GM19238 (cell line): ENCODE data around the gene MAP3K19.
"Not testable (repeated sequence)": the region's sequence is repeated elsewhere in the genome, so short reads cannot be mapped to it uniquely, and the experiment has no call there.

Source experiments
- DNase-seq: peaks from one replicate; pipeline ENCODE4 v3.0.0; 2011; ENCODE audit warnings: low spot score; ENCODE audit not compliant: insufficient read length

The MAP3K19 gene, protein sequence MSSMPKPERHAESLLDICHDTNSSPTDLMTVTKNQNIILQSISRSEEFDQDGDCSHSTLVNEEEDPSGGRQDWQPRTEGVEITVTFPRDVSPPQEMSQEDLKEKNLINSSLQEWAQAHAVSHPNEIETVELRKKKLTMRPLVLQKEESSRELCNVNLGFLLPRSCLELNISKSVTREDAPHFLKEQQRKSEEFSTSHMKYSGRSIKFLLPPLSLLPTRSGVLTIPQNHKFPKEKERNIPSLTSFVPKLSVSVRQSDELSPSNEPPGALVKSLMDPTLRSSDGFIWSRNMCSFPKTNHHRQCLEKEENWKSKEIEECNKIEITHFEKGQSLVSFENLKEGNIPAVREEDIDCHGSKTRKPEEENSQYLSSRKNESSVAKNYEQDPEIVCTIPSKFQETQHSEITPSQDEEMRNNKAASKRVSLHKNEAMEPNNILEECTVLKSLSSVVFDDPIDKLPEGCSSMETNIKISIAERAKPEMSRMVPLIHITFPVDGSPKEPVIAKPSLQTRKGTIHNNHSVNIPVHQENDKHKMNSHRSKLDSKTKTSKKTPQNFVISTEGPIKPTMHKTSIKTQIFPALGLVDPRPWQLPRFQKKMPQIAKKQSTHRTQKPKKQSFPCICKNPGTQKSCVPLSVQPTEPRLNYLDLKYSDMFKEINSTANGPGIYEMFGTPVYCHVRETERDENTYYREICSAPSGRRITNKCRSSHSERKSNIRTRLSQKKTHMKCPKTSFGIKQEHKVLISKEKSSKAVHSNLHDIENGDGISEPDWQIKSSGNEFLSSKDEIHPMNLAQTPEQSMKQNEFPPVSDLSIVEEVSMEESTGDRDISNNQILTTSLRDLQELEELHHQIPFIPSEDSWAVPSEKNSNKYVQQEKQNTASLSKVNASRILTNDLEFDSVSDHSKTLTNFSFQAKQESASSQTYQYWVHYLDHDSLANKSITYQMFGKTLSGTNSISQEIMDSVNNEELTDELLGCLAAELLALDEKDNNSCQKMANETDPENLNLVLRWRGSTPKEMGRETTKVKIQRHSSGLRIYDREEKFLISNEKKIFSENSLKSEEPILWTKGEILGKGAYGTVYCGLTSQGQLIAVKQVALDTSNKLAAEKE (N-terminal part only)

DNA sequence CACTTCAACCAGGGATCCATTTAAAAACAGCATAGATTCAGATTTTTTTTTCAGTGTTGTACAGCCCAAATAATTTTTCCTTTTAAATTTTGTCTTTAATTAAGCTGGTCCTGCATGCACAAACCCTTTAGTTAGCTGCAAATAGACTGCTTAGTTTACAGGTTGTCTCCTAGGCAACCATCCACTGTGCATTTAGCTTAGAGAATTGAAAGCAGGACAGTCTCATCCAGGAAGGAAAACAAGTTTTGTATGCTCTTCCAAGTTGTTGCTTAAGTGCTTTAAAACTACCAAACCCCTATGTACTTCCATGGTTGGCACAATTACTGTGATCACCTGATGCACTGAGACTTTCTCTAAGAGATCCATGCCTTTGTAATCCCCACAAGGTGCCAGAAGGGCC, at the start of gene MAP3K19:
MAP3K19 (minus strand) TSS at position 148 of the 400 bp plus-strand sequence. CDS start 22,800 bp downstream, outside the sequence.
- no peak for DNase-seq

DNA sequence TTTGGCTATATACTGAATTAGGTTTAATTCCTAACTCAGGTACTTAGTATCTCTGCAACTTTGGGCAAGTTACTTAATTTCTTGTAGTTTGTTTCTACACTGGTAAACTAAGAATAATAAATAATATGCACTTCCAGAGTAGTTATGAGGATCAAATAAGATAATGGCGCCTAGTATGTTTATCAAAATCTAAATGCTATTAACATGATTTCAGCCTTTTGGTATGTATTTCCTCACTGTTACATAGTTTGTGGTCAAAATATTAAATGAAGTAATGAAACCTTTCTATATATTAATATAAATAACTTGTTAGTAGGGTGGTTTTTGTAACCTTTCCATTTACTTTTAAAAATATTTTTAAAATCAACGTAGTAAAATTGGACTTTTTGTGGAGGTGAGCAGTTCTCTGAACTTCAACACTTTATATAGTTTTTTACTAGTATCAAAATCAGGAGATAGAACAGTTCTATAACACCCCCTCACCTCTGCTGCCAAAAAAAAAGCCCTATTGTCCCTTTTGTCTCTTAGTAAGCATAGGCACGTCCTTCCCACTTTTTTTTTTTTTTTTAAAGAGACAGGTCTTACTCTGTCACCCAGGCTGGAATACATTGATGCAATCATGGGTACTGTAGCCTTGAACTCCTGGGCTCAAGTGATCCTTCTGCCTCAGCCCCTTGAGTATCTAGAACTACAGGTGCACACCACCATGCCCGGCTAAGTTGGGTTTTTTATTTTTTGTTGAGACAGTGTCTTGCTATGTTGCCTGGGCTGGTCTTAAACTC, 49.6 kb upstream of the MAP3K19 start:
- no peak for DNase-seq

DNA sequence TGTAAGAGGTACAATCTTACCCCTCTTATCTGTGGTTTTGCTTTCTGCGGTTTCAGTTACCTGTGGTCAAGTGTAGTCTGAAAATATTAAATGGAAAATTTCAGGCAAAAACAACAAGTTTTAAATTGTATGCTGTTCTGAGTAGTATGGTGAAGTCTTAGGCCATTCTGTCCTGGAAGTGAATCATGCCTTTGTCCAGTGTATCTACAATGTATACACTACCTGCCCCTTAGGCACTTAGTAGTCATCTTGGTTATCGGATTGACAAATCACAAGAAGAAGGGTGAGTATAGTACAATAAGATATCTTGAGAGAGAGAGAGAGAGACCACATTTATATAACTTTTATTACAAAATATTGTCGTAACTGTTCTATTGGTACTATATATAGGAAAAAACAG, 48.3 kb upstream of the MAP3K19 start:
- DNase-seq: no peak

DNA sequence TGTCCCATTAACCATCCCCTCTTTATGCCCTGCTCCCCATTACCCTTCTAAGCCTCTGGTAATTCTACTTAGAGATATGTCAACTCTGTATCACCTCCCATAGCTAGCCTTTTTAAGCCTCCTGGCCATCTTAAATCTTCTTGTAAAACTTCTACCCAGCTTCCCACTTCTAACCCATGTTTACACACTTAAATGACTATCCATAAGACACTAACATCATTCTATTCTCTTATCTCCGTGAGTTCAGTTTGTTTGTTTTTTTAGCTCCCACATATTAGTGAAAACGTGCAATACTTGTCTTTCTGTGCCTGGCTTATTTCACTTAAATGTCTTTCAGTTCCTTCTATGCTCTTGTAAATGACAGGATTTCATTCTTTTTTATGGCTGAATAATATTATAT, 47.3 kb upstream of the MAP3K19 start:
- DNase-seq: no peak

DNA sequence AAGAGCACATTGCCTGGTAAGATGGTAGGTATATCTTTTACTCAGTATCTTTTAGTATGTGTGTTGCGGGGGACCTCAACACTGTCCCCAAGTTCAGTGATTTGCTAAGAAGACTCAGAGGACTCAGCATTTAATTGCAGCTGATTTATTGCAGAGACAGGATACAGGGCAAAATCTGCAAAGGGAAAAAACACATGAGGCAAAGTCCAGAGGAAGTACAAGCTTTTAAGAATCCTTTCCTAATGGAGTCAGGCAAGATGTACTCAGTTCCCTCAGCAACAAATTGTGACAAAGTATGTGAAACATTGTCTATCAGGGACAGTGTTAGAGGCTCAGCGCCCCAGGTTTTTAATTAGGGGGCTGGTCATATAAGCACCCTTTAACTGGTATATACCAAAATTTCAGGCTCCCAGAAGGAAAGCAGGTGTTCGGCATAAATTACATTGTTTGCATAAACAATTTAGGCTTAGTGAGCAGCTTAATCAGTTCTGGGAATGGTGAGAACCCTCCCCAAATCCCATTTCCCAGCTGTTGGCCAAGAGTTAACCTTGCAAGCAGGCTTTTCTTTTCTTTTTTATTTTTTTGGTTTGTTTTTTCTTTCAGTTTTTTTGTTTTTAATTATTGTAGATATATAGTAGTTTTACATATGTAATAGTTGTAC, 46.6 kb upstream of the MAP3K19 start:
- no peak for DNase-seq

DNA sequence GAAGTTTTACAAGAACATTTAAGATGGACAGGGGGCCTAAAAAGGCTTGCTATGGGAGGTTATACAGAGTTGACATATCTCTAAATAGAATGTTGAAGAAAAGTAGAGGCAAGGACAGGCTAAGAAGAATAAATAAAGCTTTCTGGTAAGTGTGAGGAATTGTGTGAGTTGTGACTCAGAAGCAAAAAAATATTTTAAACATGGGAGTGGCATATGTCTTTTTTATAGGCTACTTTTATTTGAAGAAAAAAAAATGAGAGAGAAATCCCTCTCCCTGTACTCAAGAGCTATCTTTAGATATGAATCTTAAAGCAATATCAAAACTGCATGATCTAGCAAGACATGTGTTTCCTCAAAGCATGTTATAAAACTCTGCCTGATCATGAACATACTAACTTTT, 45.9 kb upstream of the MAP3K19 start:
- no peak for DNase-seq

DNA sequence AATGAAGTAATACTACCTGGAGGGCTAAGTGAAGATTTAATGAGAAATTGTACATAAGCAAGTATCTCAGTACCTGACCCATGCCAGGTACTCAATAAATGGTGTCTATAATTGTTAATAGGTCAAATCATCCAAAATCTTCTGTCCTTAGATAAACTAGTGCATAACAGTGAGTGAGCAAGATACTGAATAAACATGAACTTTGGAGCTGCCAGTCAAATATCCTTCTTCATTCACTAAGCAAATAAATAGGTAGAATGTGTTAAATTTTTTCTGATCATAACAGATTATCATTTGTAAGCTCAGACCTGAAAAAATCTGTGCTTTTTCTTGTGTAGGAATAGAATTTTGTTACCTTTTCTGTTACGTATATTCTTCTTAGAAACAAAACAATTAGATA, 44.4 kb upstream of the MAP3K19 start:
- no peak for DNase-seq

DNA sequence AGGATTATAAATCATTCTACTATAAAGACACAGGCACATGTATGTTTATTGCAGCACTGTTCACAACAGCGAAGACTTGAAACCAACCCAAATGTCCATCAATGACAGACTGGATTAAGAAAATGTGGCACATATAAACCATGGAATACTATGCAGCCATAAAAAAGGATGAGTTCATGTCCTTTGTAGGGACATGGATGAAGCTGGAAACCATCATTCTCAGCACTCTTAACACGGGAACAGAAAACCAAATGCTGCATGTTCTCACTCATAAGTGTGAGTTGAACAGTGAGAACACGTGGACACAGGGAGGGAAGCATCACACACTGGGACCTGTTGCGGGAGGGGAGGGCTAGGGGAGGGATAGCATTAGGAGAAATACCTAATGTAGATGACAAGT, 42.4 kb upstream of the MAP3K19 start:
- DNase-seq: not testable (repeated sequence)

DNA sequence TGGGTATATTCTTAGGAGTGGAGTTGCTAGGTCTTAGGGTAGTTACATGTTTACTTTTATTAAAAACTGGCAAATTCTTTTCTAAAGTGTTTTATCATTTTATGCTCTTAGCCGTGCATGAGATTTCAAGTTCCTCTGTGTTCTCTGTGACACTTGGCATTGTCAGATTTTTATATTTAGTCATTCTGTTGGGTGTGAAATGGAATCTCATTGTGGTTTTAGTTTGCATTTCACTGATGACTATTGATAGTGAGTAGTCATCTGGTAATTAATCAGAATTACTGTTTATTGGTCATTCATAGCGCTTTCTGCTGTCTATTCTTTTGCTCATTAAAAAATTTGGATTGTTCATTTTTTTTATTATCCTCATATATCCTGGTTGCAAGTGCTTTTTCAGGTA, 39.0 kb upstream of the MAP3K19 start:
- no peak for DNase-seq

DNA sequence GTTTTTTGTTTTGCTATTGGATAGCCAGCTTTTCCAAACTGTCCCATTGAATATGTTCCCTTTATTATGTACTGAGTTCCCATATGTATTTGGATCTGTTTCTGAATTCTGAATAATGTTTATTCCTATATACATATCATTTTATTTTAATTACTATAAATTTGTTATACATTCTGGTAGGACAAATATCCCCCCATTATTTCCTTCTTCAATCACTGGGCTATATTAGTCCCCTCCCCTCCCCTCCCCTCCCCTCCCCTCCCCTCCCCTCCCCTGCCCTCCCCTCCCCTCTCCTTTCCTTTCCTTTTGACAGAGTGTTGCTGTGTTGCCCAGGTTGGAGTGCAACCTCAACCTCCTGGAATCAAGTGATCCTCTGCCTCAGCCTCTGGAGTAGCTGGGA, 31.2 kb upstream of the MAP3K19 start:
- DNase-seq: no peak

DNA sequence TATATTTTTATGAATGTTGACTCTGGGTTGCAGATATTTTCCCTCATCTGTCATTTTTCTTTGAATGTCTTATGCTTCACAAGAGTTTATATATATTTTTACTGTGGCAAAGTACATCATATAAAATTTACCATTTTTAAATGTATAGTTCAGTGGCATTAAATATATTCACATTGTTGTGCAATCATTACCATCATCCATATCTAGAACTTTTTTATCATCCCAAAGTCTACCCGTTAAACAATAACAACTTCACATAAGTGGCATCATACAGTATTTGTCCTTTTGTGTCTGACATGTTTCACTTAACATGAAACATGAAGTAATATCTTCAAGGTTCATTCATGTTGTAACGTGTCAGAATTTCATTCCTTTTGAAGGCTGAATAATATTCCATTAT, 29.3 kb upstream of the MAP3K19 start:
- no peak for DNase-seq

DNA sequence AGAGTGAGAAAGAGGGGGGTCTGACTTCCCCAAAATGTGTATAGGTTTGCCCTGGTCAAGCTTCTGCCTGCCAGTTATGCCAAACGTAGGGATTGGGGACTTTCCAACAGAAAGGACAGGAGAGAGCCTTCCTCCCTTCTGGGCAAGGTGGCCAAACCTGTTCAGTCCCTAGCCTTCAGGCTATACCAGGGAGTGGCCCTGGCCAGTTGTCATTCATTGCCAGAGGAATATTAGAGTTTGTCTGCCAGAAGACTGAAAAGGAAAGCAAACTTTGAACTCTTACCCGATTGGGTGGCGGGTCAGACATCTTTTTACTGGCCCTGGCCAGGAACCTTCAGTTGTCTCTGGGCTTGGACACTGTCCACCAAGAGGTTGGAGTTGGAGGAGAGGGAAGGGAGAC, 27.0 kb upstream of the MAP3K19 start:
- DNase-seq: no peak

DNA sequence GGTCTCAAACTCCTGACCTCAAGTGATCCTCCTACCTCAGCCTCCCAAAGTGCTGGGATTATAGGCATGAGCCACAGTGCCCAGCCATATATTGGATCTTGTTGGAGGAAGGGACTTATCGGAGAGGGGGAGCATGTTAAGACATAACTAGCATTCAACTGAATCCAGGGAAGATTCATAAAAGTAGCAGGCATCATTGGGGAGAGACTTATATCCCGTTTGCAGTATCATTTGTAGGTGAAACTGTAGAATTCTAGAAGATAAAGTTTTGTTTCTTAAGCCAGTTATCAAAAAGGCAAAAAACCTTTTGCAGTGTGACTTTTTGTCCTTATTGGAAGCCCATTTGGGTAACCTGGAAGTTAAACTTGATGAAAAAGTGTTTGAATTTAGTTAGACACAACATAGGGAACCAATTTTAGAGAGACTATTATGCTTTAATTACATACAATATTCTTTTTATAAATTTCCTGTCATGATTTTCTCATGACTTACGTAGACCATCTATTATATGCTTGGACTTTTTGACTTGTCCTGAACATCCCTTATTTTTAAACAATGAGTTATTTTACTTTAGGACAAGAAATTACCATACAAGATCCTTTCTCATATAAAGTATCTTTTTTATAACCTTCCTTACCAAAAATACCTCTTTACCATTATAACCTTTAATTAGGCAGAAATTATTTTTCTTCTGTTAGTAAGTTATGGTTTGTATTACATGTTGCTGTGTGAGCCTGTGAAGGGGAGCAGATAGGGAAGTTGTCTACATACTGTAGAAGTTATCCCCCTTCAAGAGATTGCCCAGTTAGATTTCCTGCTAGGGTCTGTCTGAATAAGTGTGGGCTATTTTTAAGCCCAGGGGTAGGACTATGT, 25.1 kb upstream of the MAP3K19 start:
- DNase-seq: no peak

DNA sequence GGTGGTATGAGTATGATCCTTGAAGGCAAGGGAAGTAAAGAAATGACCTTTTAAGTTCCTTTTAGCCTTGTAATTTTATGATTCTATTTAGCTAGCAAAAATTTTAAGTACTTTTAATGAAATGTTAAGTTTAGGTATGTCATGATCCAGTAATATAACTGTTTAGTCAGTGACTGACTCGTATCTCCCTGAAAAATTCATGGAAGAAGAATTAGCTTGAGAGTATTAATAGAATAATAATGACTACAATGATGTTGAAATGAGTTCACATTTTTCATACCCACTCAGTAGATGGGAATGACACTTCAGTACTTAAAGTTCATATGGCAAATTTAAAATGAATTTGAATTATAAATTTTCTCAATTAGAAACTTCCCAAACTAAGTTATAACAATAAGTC, 19.5 kb upstream of the MAP3K19 start:
- no peak for DNase-seq

DNA sequence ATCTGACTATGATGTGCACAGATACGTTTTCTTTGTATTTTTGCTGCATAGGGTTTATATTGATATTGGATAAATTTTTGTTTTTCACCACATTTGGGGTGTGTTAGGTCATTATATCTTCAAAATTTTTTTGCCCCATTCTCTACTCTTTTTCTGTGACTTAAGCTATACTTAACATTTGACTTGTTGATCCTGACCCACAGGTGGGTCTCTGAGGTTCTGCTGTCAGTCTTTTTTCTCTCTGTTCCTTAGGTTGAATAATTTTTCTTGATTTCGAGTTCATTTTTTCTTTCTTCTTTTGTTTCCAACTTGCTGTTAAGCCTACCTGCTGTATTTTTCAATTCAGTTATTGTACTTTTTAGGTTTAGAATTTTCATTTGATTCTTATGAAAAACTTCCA, 16.9 kb upstream of the MAP3K19 start:
- DNase-seq: no peak

DNA sequence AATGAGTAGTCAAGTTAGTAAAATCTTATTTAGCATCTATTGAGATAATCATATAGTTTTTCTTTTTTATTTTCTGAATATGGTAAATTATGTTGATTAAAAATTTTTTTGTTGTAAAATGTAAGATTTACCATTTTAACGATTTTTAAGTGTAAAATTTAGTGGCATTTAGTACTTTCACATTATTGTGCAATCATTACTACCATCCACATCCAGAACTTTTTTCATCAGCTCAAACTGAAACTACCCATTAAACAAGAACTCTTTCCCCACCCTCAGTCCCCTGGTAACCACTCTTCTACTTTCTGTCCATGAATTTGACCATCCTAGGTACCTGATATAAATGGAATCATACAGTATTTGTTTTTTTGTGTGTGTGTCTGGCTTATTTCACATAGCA, 16.0 kb upstream of the MAP3K19 start:
- DNase-seq: no peak

DNA sequence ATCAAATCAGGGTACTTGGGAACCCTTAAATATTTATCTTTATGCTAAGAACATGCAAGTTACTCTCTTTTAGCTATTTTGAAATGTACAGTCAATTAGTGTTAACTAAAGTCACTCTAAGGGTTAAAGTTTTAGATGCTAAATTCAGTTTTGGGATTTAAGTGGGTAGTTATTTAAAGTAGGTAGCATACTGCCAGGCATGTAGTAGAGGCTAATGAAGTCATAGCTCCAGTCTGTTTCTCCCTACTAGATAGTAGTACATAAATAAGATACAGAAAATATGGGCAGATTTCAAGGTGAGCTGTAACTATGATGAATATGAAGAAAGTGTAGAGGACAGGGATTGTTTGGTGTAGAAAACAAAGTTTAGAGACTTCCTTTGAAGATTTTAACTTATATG, 12.3 kb upstream of the MAP3K19 start:
- DNase-seq: no peak

DNA sequence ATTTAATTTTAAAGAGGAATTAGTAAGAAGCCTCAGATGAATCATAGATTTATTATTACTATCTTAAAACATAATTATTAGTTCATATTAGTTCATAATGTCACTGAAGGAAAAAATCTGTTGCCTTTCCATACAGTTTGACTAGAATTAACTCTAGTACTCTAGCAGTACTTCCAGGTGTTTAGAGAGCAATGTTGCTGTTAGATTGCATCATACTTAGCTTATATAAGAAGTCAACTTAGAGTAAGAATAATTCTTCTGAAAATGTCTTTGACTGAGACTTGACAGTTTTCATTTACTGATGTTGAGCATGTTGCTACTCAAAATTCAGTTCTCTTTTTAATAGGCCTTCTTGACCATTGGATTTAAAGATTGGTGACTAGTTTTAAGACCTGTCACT, 9.5 kb upstream of the MAP3K19 start:
- no peak for DNase-seq

DNA sequence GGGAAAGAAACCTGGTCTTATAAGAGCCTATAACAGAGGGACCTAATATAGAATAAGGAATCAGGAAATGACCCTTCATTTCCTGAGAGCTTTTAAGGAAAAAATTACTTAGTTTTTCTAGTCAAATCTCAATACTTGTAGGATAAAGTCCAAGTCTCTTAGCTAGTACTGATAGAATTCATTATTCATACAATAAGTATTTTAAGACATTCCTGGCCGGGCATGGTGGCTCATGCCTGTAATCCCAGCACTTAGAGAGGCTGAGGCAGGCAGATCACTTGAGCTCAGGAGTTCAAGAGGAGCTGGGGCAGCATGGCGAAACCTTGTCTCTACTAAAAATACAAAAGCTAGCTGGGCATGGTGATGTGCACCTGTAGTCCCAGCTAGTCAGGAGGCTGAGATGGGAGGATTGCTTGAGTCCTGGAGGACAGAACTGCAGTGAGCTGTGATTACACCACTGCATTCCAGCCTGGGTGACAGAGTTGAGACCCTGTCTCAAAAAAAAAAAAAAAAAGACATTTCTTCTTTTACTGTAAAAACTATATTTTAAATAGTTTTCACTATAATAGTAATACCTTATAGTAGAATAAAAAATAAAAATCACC, 8.0 kb upstream of the MAP3K19 start:
- DNase-seq: no peak
